Stromal cell of bone marrow (primary cell): ENCODE data around the gene OR52W1.

ENCODE experiments used
- DNase-seq: peaks from one replicate; pipeline ENCODE4 v3.0.0-alpha.2; 2012; ENCODE audit warnings: low read depth

Gene OR52W1

GRCh38 chr11:6199174-6199810 is at the start of gene OR52W1:
OR52W1 (plus strand) TSS chr11:6199224; CDS start chr11:6199224, 0 bp downstream.
- no peak for DNase-seq

GRCh38 chr11:6151117-6151516 is 47.9 kb upstream of the OR52W1 start:
- DNase-seq, result no peak

- no peak for DNase-seq
Observed at GRCh38 chr11:6152126-6152525, 46.9 kb upstream of the OR52W1 start.

GRCh38 chr11:6156628-6157359 is 42.2 kb upstream of the OR52W1 start:
- DNase-seq, result no peak

- DNase-seq, result no peak
Observed at GRCh38 chr11:6170226-6170625, 28.8 kb upstream of the OR52W1 start, which contains the start of gene OR52B2. OR52B2 (minus strand) TSS chr11:6170326; CDS start chr11:6170326, 0 bp downstream.

GRCh38 chr11:6175440-6175839 is 23.6 kb upstream of the OR52W1 start:
- no peak for DNase-seq

GRCh38 chr11:6191742-6192141 is 7.3 kb upstream of the OR52W1 start:
- no peak for DNase-seq

- no peak for DNase-seq
Observed at GRCh38 chr11:6194065-6194581, 4.9 kb upstream of the OR52W1 start.

- DNase-seq, result no peak
Observed at GRCh38 chr11:6196396-6196795, 2.6 kb upstream of the OR52W1 start.

GRCh38 chr11:6197466-6198200 is 1.4 kb upstream of the OR52W1 start:
- no peak for DNase-seq

GRCh38 chr11:6200975-6201374 is 2.0 kb downstream of the OR52W1 start:
- DNase-seq, result no peak

- DNase-seq, result no peak
Observed at GRCh38 chr11:6201481-6201880, 2.5 kb downstream of the OR52W1 start.

- DNase-seq, result no peak
Observed at GRCh38 chr11:6202041-6202440, 3.0 kb downstream of the OR52W1 start.

- no peak for DNase-seq
Observed at GRCh38 chr11:6203327-6203726, 4.3 kb downstream of the OR52W1 start.

GRCh38 chr11:6204706-6205105 is 5.7 kb downstream of the OR52W1 start:
- DNase-seq, result no peak

- no peak for DNase-seq
Observed at GRCh38 chr11:6205366-6205765, 6.3 kb downstream of the OR52W1 start, which contains the start of gene C11orf42. C11orf42 (plus strand) TSS chr11:6205557; CDS start chr11:6205616, 59 bp downstream.

- no peak for DNase-seq
Observed at GRCh38 chr11:6206456-6207180, 7.6 kb downstream of the OR52W1 start.

GRCh38 chr11:6209801-6210200 is 10.8 kb downstream of the OR52W1 start:
- no peak for DNase-seq

GRCh38 chr11:6210274-6210955 is 11.4 kb downstream of the OR52W1 start:
- DNase-seq, result no peak

- no peak for DNase-seq
Observed at GRCh38 chr11:6214530-6214929, 15.5 kb downstream of the OR52W1 start.

- no peak for DNase-seq
Observed at GRCh38 chr11:6216501-6216900, 17.5 kb downstream of the OR52W1 start.
